Hypothalamus (tissue), 51 donors: ENCODE data around the gene MTHFD1L.
A peak's percentile ranks its signal among the peaks of the same experiment; 100 is the strongest.

Source experiments
- DNase-seq, 51 donors: peaks; one replicate each; lab custom pipeline; 2025; lab: John Stamatoyannopoulos, UW

Gene MTHFD1L

GRCh38 chr6:151009576-151009975 lies 144.1 kb downstream of the MTHFD1L start:
- no peak for DNase-seq

- no peak for DNase-seq
Observed at GRCh38 chr6:151010071-151010470, 144.6 kb downstream of the MTHFD1L start.

- DNase-seq, result no peak
Observed at GRCh38 chr6:151012321-151013294, 147.1 kb downstream of the MTHFD1L start.

- peak in 37 of 51 donors; percentile 4 to 66 (median 29) for DNase-seq
Observed at GRCh38 chr6:151014404-151015100, 149.1 kb downstream of the MTHFD1L start.

GRCh38 chr6:151015101-151015700 lies 149.7 kb downstream of the MTHFD1L start:
- DNase-seq, result no peak

GRCh38 chr6:151016107-151016506 lies 150.6 kb downstream of the MTHFD1L start:
- DNase-seq, result no peak

GRCh38 chr6:151018046-151018445 lies 152.5 kb downstream of the MTHFD1L start:
- DNase-seq, result no peak

GRCh38 chr6:151018911-151019782 lies 153.6 kb downstream of the MTHFD1L start:
- DNase-seq, result peak in 2 of 51 donors; percentile 2 to 11

- DNase-seq, result no peak
Observed at GRCh38 chr6:151021896-151022295, 156.4 kb downstream of the MTHFD1L start.

- no peak for DNase-seq
Observed at GRCh38 chr6:151022492-151022891, 157.0 kb downstream of the MTHFD1L start.

- no peak for DNase-seq
Observed at GRCh38 chr6:151023342-151023741, 157.8 kb downstream of the MTHFD1L start.

GRCh38 chr6:151024597-151024996 lies 159.1 kb downstream of the MTHFD1L start:
- no peak for DNase-seq

GRCh38 chr6:151025076-151025475 lies 159.6 kb downstream of the MTHFD1L start:
- peak in 25 of 51 donors; percentile 6 to 63 (median 32) for DNase-seq

- no peak for DNase-seq
Observed at GRCh38 chr6:151026041-151026663, 160.7 kb downstream of the MTHFD1L start.

GRCh38 chr6:151027295-151027747 lies 161.8 kb downstream of the MTHFD1L start:
- no peak for DNase-seq

GRCh38 chr6:151027936-151028838 lies 162.7 kb downstream of the MTHFD1L start:
- DNase-seq, result no peak

- no peak for DNase-seq
Observed at GRCh38 chr6:151029970-151030369, 164.5 kb downstream of the MTHFD1L start.

GRCh38 chr6:151032034-151032433 lies 166.5 kb downstream of the MTHFD1L start:
- no peak for DNase-seq
